HG03442 (cell line): ENCODE data around the gene KCNMA1.
"Not testable (repeated sequence)": the region's sequence is repeated elsewhere in the genome, so short reads cannot be mapped to it uniquely, and the experiment has no call there.

Experiments
- ATAC-seq: cut with Tn5 transposase; IDR thresholded peaks from one replicate; pipeline ENCODE4 v1.9.1; 2021; ENCODE audit warnings: mild to moderate bottlenecking, moderate library complexity; ENCODE audit not compliant: unreplicated experiment

KCNMA1 gene

DNA sequence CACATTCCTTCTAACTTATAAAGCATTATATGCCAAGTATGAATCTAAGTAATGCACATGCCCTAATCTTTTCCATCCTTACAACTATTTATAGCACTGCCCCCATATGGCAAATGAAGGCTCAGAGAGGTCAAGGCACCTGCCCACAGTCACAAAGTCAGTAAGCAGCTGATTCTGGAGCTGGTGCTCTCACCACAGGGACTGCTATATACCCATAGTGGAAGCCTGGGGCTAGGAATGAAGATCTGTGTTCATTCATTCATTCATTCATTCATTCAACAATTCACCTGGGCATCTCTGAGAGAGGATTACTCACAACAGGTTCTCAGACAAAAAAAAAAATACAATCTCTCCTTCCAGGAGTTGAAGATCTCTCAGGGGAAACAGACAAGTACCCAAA is 213.4 kb downstream of the KCNMA1 start:
- ATAC-seq, result no peak

DNA sequence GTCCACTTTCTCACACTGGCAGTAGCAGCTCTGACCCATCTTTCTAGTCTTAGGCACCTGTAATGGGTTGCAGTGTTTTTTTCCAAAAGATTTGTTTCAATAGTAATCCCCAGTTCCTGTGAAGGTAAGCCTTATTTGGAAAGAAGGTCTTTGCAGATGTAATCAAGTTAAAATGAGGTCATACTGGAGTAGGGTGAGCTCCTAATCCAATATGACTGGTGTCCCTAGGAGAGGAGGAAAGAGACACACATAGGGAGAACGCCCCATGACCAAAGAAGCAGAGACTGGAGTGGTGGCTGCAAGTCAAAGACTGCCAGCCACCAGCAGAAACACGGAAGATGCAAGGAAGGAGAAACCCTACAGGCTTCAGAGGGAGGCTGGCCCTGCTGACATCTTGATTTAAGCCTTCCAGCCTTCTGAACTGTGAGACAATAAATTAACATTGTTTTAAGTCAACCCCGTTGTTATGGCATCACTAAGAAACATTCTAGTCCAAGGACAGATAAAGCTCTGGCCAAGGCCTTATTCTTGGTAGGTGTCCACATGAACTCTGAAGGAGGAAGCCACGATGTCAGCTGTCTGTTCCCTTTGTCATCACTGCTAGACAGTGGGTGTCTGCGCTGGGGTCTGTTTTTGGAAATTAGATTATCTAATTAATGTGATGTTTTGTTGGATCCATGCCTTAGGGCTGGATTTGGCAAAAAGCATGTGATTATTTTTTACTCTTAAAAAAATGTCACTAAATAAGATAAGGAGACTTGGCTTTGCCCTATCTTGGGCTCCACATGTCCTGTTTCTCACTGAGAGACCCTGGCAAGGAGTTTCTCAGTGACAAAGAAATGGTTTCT is 214.9 kb downstream of the KCNMA1 start:
- ATAC-seq, result no peak

DNA sequence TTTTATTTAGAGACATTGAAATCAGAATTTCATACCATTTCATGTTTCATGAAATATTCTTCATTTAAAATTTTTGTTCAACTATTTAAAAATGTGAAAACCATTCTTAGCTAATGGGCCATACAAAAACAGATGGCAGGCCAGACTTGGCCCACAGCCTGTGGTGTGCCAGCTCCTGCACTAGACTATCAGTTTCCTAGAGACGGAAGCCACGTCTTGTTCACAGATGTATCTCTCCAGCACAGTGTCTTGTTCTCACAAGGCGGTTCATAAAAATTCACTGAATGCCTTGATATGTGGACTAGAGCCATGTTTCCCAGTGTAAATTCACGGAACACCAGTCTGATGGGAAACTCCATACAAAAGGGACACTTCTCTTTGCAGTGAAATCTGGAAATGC is 216.0 kb downstream of the KCNMA1 start:
- no peak for ATAC-seq

DNA sequence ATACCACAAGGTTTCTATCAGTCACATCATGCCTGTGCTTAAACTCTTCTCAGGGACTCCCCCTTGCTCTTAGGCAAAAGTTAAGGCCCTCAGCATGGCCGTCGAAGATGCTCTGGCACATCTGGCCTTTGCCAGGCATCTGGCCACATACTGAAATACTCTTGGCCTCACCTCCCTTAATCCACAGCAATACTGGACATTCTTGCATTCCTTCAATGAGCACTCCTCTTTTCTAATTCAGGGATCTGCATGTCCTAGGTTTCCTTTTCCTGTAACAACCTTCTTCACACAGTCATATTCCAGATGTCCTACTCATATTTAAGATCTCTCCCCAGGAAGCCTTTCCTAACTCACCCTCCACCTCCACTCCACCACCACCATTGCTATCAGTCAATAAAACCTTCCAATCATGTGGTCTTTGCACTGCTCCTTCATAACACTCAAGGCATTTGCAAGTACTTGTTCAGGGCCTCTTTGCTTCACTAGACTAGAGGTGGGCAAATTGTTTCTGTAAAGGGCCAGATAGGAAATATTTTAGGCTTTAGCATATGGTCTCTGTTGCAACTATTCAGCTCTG is 216.6 kb downstream of the KCNMA1 start:
- no peak for ATAC-seq

DNA sequence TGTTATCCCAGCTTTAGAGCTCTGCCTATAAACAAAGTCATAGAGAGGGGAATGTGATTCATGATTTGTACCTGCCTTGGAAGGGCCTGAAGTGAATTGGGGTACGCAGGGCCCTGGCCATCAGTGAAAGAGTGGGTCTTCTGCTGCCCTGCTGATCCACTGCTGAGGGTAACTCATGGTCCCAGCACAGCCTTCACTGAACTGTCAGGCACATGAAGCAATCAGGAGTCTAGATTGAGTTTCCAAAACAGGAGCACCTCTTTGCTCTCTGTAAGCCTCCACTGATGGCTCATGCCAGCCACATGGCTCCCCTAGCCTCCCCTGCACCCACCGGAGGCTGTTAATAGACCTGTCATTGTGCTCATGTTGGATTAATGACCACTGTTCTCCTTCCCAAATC is 217.6 kb downstream of the KCNMA1 start:
- ATAC-seq, result no peak

DNA sequence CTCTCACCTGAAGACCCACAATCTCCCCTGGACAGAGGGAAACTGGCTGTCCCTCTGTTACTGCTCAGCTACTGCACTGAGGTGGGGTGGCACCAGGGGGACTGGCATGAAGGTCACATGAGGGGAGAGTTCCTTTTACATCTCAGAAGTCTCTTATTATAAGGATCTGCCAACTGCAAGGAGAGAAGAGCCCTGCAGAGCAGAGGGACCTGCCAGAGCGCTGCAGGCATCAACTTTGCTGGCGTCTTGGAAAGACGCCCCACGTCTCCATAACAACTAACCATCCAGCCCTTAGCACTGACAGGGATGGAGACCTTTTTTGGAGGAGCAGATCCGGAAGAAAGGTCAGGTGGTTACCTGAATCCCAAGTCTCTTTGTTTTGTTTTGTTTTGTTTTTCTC is 218.6 kb downstream of the KCNMA1 start:
- no peak for ATAC-seq

DNA sequence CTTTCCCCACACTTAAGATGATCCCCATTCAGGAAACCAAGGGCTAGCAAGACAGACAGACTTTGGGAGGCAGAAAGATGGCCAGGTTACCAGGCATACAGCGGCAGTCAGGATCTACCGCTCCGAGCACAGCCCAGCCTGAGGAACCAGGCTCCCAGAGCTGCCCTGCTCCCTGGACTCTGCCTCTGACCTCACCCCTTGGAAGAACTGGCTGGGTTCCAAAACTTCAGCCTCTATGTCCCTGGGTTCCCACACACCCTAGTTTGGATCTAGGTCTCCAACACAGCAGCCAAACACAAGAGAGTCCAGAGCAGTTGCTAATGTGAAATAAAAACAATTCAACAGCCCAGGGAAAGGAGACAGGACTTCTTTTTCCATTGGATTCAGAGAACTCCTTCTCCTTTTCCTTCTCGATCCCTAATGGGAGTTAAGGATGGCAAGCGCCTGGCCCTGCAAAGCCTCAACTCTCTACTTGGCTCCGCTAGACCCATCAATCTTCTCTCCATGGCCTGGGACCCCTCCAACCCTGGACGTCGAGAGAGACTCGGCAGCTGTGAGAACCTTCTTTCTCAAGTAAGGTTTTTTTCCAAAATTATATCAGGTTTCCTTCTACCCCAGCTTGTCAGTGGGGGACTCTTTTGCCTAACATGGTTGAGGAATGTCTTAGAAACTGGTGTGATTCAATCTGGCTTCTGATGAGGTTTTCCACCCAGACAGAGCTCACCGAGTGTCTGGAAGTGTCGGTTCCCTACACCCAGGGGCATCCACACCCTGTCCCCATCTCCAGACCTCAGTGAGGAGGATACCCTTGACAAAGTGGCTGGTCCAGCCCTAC is 219.6 kb downstream of the KCNMA1 start:
- no peak for ATAC-seq

DNA sequence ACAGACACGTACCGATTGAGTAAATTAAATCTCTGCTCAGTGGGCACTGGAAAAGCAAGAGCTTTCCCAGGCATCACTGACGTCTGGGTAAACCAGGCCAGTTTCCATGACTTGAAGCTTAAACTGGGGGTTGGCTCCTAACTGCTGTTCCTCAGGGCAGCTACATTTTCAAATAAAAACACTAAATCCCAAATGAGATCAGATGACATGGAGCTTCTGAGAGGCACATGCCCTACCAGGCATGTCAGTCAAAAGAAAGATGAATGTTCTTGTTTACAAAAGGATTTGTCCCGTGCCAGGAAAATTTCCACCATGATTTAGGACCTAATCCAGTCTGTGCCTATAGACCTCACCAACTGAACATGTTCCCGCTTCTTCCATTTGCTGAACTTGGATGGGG is 220.2 kb downstream of the KCNMA1 start:
- no peak for ATAC-seq

DNA sequence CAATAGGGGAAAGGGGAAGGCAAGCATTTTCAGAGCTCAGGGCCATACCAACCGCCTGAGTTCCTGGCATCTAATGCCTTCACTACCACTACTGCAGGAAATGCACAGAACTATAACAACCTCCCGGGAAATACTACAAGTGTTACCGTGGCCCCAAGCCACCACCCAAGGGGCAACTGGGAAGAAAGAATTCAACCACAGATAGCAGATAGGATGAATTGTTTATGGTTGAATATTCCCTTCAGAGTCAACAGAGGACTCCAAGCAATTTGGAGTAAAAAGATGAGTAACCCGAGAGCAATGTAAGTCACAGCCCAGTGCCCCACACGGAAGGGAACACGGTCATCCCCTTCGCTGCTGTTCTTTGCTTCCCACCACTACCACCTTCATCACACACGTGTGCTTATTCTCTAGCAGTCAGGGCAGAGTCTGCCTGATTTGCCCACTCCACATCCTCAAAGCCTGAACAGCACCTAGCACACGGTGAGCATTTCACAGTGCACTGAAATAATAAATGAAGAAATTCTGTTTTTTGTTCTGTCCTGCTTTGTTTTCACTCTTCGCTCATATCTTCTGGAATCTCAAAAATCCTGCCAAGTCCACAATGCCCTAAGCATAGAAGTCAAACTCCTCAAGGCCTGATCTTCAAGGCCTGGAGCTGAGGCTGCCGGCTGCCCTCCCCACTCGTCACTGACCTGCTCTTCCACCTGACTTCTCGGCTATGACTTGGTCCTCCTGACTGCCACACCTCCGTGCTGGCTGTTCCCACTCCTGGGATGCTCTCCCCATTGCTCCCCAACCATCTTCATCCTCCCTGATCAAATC is 221.1 kb downstream of the KCNMA1 start:
- no peak for ATAC-seq

DNA sequence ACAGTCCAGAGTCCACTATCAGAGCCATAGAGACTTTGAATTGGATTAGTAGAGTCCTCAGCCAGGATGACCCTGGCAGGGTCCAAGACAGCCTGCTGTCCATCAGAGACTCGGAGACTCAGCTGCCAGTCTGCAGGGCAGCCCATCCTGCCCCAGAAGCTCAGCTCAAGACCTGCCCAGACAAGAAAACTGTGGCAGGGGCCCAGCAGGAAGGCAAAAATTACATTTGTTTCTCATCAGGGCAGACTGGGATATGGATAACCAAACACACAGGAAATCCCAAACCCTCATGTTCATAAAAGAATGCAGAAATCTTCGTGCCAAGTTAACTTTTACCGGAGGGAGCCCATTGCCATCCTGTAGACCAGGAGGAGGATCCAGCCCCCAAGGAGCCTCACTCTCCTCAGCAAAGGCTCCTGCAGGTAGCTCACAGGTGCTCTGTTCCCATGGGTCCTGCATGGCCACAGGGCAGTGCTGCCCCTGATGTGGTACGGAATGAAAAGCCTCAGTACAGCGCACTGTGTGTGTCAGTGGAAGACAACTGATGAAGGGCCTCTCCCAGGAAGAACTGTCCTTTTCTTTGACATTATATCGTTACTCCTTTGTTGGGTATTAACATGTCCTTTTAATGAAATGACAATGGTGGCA is 222.2 kb downstream of the KCNMA1 start:
- no peak for ATAC-seq

DNA sequence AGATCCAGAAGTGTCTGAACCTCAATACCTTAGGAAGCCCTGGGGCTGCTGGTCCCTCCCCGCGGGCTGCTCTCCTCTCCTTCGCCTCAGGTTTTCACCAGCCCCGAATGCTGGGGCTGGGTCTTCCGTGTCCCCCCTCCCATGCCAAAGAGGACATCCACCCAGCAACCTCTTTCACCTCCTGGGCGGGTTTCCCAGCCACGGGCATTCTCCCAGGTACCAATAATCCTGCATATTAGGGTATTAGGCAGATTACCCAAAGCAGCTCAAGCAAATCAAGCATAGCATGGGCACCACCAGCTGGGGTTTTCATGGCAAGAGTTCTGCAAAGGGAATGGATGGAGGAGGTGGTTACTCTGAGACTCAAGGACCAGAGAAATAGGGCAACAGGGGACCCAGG is 224.4 kb downstream of the KCNMA1 start:
- ATAC-seq, result no peak

DNA sequence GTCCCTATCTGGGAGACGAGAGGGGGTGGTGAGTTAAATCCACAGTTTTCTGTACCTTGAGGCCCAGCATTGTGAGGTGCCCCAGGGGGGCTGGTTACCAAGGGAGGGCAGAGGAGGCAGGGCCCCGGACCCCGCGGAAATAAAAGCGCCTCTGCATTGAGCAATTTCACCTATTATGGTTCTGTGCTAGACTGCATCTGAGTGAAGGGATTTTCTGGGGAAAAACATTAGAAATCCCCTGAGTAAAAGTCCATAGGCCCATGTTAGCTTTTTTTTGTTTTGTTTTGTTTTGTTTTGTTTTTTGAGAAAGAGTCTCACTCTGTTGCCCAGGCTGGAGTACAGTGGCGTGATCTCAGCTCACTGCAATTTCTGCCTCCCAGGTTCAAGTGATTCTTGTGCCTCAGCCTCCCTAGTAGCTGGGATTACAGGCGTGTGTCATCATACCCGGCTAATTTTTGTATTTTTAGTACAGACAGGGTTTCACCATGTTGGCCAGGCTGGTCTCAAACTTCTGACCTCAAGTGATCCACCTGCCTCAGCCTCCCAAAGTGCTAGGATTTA is 225.0 kb downstream of the KCNMA1 start:
- ATAC-seq, result not testable (repeated sequence)

DNA sequence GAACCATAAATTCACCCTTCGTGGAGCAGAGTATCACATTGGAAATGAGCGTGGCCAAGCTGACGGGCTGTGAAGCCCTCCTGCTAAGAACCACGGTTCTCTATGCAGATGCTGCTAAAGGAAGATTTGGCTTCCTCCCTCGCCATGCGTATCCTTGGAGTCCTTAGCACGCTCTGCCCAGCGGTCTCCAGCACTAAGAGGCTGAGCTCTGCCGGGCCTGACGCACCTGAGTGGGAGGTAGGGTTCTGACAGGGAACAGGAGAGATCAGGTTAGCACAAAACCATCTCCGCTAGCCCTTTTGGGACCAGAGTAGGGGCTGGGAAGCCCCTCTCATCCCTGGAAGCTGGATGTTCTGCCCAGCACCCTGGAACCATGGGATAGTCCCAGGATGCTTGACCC is 225.8 kb downstream of the KCNMA1 start:
- no peak for ATAC-seq

DNA sequence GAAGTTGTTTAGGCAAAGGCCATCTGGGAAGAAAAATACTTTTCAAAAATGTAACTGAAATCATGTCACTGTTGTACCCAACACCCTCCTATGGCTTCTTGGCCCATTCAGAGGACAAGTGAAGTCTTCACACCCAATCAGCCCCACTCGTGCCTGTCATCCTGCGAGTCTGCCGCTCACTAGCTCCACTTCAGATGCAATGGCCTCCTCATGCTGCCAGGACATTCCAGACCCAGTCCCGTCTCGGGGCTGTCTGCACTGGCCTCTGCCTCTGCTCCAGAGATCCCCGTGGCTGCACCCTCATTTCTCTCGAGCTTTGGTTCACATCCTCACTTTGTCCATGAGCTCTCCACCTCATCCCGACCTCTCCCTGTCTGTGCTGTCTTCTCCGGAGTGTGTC is 227.1 kb downstream of the KCNMA1 start:
- no peak for ATAC-seq

DNA sequence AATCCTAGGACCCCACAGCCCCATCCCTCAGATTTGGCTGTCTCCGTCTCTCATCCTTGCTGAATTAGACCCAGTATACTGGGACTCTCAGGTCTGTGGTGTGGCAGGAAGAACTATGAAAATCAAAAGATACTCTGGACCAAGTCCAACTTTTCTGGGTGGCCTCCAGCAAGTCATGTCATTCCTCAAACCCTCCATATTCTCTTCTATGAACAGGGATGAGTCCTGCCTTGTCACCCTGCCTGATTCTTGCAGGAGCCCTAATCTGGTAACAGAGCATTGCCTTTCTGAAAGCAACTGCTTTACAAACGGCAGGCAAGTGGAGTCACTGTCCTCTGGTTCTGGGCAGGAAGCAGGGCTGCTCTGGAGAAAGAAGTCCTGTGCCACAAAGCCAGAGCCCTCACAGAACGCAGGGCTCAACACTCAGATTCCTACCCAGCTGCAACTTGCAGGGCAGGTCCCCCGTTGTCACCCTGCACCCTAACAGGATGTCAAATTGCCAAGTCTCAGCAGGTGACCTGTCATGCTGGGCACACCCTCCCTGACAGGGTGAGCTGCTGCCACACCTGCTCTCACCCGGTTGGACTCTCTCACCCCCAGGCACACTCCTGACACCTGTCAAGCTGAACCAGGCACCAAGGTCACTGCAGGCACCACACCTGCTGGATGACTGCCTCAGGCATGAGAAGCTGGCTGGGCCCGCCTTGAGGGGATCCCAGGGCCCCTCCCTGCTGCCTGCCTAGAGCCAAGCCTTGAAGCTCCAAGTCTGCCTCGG is 227.7 kb downstream of the KCNMA1 start:
- ATAC-seq, result no peak

DNA sequence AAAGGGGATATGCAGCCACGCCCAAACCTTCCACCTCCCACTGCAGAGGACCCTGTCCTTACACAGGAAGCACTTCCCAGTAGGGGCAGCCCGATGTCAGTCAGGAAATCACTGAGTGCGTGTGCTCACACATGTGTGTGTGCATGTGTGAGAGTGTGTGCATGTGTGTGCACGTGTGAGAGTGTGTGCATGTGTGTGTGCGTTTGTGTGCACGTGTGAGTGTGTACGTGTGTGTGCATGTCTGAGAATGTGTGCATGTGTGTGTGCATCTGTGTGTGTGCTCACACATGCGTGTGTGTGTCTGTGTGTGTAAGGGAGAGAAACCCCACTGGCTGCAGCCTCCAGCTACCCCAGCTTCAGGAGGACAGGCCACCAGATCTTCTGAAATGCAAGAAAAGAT is 229.3 kb downstream of the KCNMA1 start:
- ATAC-seq, result no peak

DNA sequence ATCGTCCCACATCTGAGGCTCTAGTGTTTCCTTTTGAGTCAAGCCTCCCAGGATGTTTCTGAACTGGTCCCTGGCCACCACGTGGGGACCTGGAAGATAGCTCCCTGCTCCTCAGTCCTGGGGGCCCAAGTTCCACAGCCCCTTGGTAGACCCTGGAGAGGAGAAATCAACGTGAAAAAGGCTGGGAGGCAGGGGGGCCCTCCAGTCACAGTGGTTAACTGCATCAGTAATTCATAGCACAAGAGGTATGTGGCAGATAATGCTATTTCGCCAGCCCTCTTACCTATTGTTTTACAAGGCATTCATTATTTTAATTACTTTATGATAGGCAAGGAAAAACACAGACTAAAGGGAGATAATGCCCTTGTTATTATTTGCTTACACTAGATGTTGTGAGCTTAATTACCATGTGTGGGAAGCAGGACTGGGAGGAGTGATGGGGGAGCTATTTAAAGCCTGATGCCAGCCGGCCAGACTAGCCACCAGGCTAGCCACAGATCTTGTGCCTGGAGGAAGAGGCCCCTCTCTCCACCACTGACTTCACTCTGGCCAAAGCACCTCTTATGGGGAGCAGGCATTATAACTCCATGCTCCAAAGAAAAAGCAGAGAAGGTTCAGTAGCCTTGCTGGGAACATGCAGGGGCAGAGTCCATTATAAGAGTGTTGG is 230.7 kb downstream of the KCNMA1 start:
- no peak for ATAC-seq

DNA sequence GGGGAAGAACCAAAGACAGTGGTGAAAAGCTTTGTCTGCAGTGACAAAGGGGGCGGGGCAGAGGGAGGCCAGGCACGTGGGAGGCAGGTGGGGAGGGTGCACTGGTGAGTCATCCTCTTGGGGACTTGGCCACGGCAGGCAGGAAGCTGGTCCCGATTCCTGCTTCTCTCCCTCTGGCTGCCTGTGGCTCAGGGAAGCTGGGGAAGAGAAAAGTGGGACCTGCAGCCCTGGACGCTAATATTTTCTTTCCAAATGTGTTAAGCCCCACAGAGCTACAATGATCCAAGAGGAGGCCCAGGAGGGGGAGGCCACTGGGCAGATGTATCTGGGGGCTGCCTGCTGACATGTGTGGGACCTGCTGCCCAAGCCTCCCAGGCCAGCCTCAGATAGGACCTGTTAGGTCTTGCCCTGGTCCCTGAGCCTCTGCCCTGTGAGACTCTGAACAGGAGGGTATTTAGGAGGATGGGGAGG is 231.8 kb downstream of the KCNMA1 start:
- peak; percentile 52 for ATAC-seq

DNA sequence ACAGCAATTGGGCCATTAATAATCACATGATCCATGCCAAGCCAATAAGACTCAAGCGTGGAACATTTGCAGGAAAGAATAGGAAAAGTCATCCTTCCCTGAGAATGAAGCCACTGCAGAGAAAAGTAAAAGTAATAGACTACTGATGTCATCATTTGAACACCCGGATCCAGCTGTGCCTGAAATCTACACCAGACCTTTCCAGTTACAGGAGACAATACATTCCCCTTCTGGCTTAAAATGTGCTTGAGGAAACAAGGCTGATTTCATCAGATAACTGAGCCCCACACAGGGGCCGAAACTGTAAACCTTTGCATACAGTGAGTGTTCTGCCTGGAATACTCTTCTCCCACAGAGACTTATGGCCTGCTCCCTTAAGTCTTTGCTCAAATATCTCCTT is 232.8 kb downstream of the KCNMA1 start:
- ATAC-seq, result no peak
